Peyer's patch (tissue), 4 donors: Measurements from ENCODE around the gene PRPF18.

Experiments
- CTCF ChIP-seq, 6 experiments: fragments of 450-650 bp in 4 of 6; fragments of 200-600 bp in 2 of 6; sonication (generic) in 1 of 6; IDR thresholded peaks; one replicate each; pipeline ENCODE4 v1.5.1; 2017 to 2019; ENCODE audit warnings: antibody characterized with exemption in 6 of 6, mild to moderate bottlenecking in 3 of 6, moderate library complexity in 1 of 6
- POLR2A ChIP-seq, 2 donors: fragments of 450-650 bp; IDR thresholded peaks; one replicate each; pipeline ENCODE4 v1.5.1; 2017; ENCODE audit warnings: antibody characterized with exemption in 2 of 2, mild to moderate bottlenecking in 2 of 2, moderate library complexity in 2 of 2

GRCh38 chr10:13608246-13608853 lies 21.6 kb downstream of the PRPF18 start:
- no peak for TF ChIP-seq CTCF (IDR thresholded peaks at IDR 0.05)
- no peak for TF ChIP-seq POLR2A (IDR thresholded peaks at IDR 0.05)
